GM19240 (cell line): ENCODE results near the gene RGL1.

Source experiments
- DNase-seq: peaks from one replicate; pipeline ENCODE4 v3.0.0; 2011; ENCODE audit warnings: low spot score; ENCODE audit not compliant: insufficient read length

Gene RGL1

DNA sequence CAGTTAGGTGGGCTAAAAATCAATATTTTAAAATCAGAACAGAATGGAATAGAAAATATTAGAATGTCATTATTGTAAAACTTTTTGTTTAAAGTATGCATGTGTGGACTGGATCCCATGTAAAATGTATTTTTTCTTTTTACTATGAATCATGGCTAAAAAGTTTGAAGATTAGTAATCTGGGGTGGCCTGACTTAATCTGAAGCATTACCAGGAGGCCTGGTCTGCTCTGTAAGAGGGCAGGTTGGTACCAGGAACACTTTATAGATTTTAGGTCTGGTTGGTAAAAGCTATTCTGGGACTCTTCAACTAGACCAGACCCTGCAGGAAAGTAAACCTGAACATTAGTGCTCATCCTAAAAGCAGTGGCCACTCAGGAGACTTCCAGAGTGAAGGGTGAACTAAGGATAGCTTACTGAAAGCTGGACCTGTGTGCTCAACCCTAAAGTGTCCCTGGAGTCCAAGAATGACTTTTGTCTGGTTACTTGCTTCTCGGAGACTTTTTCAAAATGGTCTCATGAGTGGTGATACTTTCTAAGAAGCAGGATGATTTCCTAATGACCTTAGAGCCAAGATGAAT, 16.5 kb downstream of the RGL1 start:
- no peak for DNase-seq

DNA sequence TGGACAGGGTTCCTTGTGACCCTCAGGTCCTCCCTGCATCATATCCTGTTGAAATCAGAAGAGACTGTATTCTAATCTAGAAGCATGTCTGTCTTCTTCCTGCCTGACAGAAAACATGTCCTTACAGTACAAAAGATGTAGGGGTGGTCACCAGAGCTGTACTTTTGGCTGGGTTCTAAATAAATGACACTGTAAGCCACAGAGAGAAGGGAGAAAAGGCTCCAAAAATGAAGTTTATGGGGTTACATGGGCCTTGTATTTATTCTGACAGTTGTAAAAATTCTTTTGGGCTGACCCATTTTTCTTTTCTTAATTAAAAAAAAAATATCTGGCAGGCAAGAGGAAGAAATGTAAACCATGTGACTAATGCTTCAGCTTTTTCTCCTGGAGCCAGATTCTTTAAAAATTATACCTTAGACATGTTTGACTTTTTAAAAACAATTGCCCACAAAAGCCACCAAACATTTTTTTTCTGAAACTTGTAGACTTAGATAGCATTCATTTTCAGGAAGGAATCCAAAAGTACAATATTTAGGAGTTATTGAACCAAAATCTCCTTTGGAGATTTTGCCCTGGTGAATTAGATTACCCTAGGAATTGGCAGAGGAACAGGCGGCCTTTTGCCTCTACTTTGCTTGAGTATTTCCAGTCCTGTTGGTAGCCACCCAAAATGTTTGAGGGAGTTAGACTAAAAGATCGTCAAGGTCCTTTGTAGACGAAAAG, 17.1 kb downstream of the RGL1 start:
- no peak for DNase-seq

DNA sequence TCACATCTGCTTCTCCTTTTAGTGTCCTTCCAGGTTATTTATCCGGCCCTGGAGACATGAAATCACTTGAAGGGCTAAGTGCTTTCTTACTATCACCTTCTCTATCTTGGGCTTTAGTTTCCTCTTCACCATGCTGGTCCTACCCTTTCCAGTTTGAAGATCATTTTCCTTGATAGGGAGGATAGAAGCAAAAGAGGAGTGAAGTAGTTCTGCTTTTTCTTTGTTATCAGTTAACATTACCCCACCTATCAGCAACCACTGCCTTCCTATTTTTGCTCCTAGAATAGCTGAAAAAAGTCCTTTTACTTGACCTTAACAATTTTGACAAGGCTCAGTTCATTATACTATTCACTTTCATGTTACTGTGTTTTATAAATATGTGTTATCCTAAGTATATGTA, 19.4 kb downstream of the RGL1 start:
- no peak for DNase-seq

DNA sequence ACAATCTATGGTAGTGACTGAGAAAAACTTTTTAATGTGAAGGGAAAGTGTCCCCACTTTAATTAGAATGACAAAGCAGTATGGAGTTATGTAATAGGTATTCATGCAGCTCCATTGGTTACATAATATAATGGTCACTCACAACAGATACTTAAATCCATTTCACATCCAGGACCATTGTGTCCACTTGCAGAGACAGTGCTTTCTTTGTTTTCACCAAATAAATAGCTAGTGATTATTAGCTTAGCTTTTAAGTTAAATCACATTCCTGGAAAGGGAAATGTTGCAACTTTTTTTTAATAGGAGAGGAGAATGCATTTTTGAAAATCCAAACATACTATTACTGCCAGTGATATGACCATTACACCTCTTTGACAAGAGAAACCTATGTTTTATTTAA, 22.9 kb downstream of the RGL1 start:
- DNase-seq, result no peak

DNA sequence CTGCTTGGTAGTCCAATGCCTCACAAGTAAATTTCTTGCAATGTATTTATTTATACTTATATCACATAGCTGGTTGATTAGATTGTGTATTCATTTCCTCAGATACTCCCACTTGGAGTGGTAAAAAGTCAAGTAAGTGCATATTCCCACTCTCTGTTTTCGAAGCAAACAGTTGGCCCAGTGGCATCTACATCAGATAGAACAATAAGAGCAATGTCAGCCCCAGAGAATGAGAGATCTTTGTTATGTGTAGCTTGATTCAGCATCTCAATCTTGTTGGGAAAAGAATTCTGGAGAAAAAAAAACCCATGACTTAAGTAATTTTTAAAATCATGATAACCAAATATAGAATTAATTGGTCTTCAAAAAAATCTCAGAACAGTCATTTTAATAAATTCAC, 25.5 kb downstream of the RGL1 start:
- DNase-seq, result no peak

DNA sequence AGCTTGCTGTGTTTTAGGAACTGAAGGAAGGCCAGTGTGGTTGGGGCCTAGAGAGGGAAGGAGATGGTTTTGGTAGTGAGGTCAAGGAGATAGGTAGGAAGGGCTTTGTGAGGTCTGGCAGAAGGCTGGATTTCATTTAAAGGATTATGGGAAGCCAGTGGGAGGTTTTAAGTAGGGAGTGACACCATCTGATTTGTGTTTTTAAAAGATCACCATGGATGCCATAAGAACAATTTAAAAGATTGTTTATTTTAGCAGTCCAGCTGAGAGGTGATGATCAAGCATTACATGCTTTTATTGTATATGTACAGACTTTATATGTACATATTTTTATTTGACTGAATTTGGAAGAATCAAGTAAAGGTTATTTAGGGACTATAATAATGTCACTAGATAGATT, 26.4 kb downstream of the RGL1 start:
- DNase-seq, result no peak

DNA sequence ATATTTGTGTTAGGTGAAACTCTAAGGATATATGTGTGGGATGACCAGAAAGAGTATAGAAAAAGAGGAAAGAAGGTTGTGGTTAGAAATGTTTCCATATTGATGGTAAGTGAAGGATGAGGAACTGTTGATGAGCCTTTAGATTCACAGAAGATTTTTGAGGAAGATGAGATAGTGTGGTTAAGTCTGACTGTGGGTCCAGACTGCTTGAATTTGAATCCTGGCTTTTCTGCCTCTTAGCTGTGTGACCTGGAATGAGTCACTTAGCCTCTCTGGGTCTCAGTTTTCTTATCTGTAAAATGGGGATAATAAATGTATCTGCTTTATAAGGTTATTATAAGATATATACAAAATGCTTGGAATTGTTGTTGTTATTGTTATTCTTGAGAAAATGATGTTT, 27.5 kb downstream of the RGL1 start:
- no peak for DNase-seq

DNA sequence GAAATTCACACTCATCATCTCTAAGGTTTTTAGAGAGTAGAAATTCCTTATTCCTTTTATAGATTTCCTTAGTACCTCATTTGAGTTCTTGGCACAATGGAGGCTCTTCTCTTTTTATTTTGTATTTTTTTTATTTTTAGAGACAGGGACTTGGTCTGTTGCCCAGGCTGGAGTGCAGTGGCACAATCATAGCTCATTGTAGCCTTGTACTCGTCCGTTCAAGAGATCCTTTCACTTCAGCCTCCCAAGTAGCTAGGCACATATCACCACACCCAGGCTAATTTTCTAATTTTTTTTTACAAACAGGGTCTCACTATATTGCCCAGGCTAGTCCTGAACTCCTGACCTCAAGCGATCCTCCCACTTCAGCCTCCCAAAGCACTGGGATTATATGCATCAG, 29.6 kb downstream of the RGL1 start:
- DNase-seq, result no peak

DNA sequence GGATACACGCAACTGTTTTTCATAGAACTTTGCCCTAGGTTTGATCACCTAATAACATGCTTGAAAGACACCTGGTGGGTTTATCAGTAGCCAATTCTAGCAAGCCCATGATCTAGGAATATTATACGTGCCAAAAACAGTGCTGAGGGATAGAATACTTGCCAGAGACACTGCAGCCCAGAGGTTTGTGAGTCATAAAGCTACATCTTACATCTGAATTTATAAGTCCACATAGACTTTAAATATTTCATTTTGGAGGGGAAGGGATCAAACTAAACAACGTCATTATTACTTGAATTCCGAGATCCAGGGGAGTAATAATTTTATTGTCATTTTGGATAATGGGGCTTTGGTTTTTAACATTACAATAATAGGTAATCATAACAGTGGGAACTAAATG, 31.7 kb downstream of the RGL1 start:
- DNase-seq, result no peak

DNA sequence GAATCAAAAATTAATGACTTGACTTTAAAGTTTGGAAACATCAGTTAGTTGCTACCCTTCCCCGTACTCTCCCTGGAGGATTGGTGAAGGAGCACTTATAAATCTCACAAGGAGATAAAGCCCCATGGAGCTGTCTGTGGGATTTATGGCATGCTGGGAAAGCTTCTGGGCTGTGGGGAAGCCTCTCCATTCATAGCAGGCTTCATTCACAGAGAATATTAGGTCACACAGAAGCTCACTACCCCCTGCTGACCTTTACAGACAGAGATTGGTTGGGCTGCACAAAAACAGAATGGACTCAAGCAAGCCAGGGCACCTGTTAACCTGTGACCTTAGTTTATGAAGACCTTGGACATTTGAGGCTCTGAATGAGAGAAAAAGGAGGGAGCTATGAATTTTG, 32.1 kb downstream of the RGL1 start:
- no peak for DNase-seq

DNA sequence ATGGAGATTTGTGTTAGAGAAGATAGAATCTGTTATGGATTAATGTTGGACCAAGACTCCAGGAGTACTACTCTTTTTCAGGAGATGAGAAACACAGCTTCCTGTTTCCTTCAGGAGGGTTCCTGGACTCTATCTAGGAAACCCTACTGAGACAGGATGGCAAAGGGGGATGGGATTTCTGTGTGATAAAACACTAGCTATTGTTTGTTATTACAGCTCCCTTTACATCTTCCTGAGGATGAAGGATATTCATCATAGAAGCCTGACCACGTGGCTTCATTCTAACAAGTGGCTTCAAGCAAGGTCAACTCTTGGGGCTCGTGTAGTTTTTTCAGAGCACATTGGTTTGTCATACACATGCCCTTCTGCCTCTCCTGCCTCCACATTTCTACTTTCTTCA, 33.3 kb downstream of the RGL1 start:
- DNase-seq, result no peak

DNA sequence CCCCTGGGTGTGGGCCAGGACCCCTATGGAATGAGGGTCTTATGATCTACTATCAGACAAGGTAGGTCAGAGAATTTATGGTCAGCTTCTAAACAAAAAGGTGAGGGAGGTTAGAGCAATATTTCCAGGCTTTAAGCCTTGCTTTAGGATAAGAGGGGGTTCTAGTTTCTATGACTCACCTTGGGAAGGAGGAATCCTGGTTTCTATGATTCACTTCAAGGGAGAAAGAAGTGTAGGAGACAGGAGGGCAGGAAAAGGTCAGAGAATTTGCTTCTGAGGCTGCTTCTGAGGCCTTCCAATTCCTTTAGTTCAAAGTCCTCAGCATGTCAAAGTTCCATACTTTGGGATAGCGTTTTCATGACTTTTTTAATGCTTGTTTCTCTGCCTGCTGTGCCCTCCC, 35.2 kb downstream of the RGL1 start:
- DNase-seq, result no peak

DNA sequence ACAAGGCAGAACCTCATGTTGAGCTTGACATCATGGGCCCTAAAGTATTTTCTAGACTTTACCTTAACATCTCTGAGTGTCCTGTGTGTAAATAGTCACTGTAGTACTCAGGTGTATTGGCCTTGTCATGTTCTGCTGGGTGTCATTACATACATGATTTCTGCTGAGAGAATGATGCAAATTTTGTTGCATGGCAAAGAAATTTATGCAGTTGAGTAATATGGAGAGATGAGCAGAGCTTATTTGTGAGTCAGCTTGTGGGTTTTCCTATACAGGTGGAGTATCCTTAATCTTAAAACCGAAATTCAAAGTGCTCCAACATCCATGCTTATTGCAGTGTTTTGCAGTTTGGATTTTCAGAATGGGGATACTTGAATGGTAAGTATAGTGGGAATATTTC, 36.6 kb downstream of the RGL1 start:
- no peak for DNase-seq

DNA sequence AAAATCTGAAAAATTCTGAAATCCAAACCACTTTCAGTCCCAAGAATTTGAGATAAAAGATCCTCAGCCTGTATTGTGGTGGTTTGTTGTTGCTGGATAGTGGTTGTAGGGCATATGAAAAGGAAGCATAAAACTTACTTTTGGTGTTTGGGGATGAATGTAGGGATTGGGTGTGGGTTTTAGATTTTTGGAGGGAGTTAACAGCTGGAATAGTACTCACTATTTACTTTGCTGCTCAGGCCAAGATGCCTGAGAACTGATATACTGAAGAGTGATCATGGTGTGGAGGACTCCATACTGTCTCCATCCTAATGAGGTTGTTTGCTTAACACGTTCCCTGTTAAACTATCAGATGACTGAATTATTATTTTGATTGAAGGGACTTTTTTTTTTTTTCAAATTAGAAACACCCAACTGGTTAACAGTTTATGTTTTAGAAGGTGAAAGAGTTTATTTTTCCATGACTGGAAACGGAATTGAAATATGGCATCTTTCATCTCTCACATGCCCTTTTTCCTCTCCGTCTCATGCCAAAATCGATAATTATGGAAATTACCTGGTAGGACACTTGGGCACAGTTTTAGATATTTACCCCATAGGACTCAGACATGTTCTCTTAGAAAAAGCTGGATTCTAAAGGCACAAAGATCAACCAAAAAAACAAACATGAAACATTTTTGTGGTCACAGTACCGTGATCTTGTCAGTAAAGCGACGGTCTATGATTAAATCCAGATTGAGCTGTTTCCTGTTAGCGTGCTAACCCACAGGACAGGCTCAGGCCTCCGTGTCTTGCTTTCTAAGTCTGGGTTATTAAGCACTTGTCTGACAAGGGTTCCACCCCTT, 37.3 kb downstream of the RGL1 start:
- DNase-seq, result peak; percentile 19

DNA sequence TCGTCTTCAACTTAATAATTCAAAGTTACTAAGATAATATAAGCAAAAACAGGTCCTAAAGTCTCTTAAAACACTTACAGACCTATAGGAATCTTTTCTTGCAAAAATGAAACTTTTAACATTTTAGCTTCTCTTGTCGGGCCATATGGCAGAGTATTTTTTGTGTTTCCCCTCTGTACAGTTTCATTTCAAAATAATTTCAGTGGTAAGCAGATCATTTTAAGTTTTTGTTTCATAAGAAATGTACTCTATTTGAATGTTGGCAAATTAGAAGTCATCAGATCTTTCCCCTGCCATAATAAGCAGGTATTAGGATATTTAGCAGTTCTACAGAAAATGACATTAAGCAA, 37.9 kb downstream of the RGL1 start:
- no peak for DNase-seq

DNA sequence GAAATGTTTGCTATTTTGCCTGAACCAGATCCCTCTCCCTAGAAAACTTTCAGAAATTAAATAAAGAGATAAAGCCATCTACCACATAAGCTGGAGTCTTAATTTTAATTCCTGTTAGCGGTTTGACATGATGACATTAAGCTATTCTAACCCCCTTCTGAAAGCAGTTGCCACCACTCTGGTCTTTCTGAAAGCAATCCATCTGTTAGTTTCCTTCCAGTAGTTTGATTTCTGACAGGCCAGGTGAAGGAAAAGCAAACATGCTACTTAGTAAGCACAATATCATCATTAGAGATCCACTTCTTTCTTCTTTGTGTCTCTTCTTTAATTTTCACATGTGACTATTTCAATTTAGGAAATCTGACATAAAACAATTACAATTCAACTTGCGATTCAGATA, 39.9 kb downstream of the RGL1 start:
- no peak for DNase-seq

DNA sequence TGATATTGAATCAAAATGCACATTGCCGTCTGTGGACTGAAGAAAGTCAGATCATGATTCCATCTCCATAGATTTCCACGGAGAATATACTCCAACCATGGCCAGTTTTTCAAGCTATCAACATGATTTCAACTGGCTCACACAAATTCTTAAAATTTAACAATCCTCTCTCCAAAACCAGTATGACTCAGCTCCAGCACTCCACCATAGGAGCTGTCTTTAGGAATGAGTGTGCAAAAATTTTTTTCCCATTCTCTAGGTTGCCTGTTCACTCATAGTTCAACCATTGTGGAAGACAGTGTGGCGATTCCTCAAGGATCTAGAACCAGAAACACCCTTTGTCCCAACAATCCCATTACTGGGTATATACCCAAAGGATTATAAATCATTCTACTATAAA, 40.8 kb downstream of the RGL1 start:
- DNase-seq, result no peak

DNA sequence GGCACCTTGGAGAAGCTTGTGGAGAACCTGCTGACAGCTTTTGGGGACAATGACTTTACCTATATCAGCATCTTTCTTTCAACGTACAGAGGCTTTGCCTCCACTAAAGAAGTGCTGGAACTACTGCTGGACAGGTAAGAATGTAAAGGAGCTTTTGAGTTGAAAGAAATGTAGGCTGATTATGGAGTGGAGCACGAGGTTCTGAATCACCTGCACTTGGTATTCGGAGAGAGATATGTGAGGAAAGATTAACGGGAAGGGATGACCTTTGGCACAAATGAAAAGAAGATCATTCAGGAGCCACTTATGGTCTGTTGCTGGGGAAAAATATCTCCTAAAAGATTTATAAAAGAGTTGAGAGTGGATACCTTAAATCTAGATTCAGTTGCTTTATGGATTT, 42.7 kb downstream of the RGL1 start:
- no peak for DNase-seq

DNA sequence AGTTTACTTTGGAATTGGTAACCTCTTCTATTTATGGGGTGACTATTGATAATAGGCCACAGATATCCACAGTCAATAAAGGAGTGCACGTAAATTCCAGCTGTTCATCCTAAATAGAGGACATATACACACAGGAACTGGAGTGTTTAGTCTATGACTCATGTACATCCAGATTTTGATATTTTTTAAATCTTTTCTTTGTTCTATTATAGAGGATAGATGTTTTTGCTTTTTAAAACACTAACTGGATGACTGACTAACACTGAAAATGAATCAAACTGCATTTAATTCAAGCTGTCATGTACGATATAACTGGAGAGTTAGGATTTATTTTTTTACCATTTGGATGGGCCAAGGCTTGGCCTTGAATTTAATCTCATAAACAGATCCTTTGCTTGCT, 45.9 kb downstream of the RGL1 start:
- DNase-seq, result no peak

DNA sequence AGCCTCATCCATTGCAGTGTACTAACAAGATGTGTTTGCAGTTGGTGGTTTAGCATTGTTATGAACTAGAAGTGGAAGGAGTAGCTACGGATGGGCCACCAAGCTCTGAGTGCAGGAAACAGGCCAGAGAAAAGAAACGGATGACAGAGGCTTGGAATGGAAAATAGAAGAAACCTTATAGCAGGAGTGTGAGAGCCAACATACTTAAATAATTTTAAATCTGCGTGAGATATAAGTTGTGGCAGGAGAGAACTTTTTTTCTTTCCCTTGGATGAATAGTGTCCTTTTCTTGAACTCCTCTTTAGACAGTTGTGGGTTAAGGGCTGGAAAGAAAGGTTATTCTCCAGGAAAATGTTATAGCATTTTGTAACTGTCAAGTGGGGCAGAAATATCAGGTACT, 54.2 kb downstream of the RGL1 start:
- no peak for DNase-seq

DNA sequence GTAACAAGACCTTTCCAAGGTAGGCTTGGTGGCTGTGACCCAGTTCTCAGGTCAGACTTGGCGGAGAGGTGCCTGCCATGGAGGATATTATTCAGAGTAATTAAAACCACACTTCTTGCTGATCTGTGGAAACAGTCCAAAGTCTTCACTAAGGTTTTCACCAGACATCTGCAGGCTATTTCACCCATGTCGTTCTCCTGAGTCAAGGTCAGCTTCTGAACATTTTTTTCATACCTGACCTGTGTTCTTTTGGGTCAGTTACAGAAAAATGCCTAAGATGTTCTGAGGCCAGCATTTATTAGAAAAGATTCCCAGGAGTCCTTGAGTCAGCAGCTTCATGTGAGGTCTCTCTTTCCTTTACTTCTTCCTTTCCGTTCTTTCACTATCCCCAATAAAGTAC, 54.9 kb downstream of the RGL1 start:
- no peak for DNase-seq

DNA sequence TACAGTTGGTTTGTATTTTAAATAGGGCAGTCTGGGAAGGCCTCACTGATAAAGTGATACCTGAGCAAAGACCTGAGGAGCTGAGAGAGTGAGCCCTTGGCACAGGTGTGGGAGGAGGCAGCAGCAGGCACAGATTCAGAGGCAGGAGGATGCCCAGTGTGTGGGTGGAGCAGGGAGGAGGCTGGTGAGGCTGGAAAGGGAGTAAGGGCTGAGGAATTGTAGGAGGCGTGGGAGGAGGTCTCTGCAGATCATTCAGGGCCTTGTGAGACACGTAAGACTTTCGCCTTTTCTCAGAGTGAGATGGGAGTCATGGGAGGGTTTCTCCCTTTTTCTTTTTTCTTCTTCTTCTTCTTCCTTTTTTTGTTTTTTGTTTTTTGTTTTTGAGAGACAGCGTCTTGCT, 58.0 kb downstream of the RGL1 start:
- DNase-seq, result no peak

DNA sequence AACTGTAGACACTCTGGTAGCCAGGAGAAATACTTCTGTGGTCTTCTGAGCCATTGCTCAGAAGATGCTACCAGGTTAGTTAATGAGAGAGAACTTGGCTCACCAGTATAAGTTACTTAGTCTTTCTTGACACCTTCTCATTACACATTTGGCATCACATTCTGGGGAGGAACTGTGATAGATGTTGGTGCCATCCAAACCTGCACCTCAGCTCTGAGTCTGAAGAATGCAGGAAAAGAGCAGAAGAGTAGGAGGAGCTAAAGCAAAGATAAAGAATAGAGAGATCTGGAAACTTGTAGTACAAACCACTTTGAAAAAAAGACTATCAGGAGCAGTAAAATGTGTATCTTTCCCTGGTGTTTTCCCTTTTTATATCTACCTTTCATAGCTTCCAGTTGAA, 58.9 kb downstream of the RGL1 start:
- no peak for DNase-seq
